ENCODE results near the gene RSU1. TPM values are rescaled to one million over a fixed set of nuclear protein-coding genes. Genes with fewer than 3 reads are reported as not detected.

RSU1 gene
- total RNA-seq: 106 and 108 TPM in 2 replicates

GRCh38 chr10:16817125-16818019 lies at the start of gene RSU1:
RSU1 (minus strand) TSS chr10:16817424; CDS start chr10:16817081, 343 bp downstream.

Small RNA genes lying within 50 kb of the gene (small RNA-seq; reads per million reads assigned to genes)
- gene RF02271: not detected
